Measurements from ENCODE around the gene CRIM1. TPM values are rescaled to one million over a fixed set of nuclear protein-coding genes. Genes with fewer than 3 reads are reported as not detected.

The CRIM1 gene
- total and polyA plus RNA-seq, 4 donors: 24.3 to 119 (median 58.4) TPM

- H3K9me3 ChIP-seq (ENCODE audit: control insufficient read depth in 4 of 4, insufficient read depth in 3 of 4, low read length in 3 of 4): no peaks in the 10 kb centered on the region
- DNase-seq: no peak
- no peak overlapping the region for H3K27ac ChIP-seq (ENCODE audit: low read depth in 1 of 2, low read length in 1 of 2)
- H3K4me1 ChIP-seq (ENCODE audit: control insufficient read depth in 5 of 5, insufficient read depth in 5 of 5, low read length in 5 of 5): peaks cover 10 to 59% (median 14%) of the 10 kb centered on the region in 5 donors
- ATAC-seq (ENCODE audit: insufficient read depth, low FRiP score): no peak
- 42 to 47% methylated on average over 4 of the region's 4 CpGs for WGBS, 2 donors
- peaks cover 0 to 3% (median 0%) of the 10 kb centered on the region in 4 donors for H3K36me3 ChIP-seq (ENCODE audit: control insufficient read depth in 4 of 4, insufficient read depth in 4 of 4, low read length in 4 of 4)
- no peak for TF ChIP-seq CTCF (IDR thresholded peaks at IDR 0.05; ENCODE audit: control extremely low read depth, extremely low read depth)
- no peak overlapping the region for H3K4me3 ChIP-seq
- H3K9ac ChIP-seq (ENCODE audit: insufficient read depth in 1 of 2, low read length in 2 of 2): no peak overlapping the region
- H3K27me3 ChIP-seq (ENCODE audit: control insufficient read depth in 3 of 3, insufficient read depth in 3 of 3, low read length in 2 of 3): no peaks in the 10 kb centered on the region
Observed at GRCh38 chr2:36407413-36407812, 51.8 kb downstream of the CRIM1 start.

GRCh38 chr2:36408198-36408703 is 52.7 kb downstream of the CRIM1 start:
- peak overlapping the region; percentile 6 to 68 for H3K27ac ChIP-seq (ENCODE audit: low read depth in 1 of 2, low read length in 1 of 2)
- H3K9ac ChIP-seq (ENCODE audit: insufficient read depth in 1 of 2, low read length in 2 of 2): peak overlapping the region in 1 of 2 donors; percentile 26
- no peak for TF ChIP-seq CTCF (IDR thresholded peaks at IDR 0.05; ENCODE audit: control extremely low read depth, extremely low read depth)
- ATAC-seq (ENCODE audit: insufficient read depth, low FRiP score) (peak; percentile 30), DNase-seq (peak; percentile 83 to 93 (median 91))
- no peaks in the 10 kb centered on the region for H3K9me3 ChIP-seq (ENCODE audit: control insufficient read depth in 4 of 4, insufficient read depth in 3 of 4, low read length in 3 of 4)
- WGBS, 2 donors: 60 to 76% methylated on average over 10 of the region's 10 CpGs
- H3K36me3 ChIP-seq (ENCODE audit: control insufficient read depth in 4 of 4, insufficient read depth in 4 of 4, low read length in 4 of 4): peaks cover 0 to 3% (median 0%) of the 10 kb centered on the region in 4 donors
- no peak overlapping the region for H3K4me3 ChIP-seq
- H3K27me3 ChIP-seq (ENCODE audit: control insufficient read depth in 3 of 3, insufficient read depth in 3 of 3, low read length in 2 of 3): no peaks in the 10 kb centered on the region
- H3K4me1 ChIP-seq (ENCODE audit: control insufficient read depth in 5 of 5, insufficient read depth in 5 of 5, low read length in 5 of 5): peaks cover 10 to 67% (median 19%) of the 10 kb centered on the region in 5 donors

- no peak overlapping the region for H3K9ac ChIP-seq (ENCODE audit: insufficient read depth in 1 of 2, low read length in 2 of 2)
- peaks cover 0 to 3% (median 0%) of the 10 kb centered on the region in 4 donors for H3K36me3 ChIP-seq (ENCODE audit: control insufficient read depth in 4 of 4, insufficient read depth in 4 of 4, low read length in 4 of 4)
- H3K27me3 ChIP-seq (ENCODE audit: control insufficient read depth in 3 of 3, insufficient read depth in 3 of 3, low read length in 2 of 3): no peaks in the 10 kb centered on the region
- TF ChIP-seq CTCF (IDR thresholded peaks at IDR 0.05; ENCODE audit: control extremely low read depth, extremely low read depth): no peak
- 77 to 92% methylated on average over 2 of the region's 2 CpGs for WGBS, 2 donors
- no peaks in the 10 kb centered on the region for H3K9me3 ChIP-seq (ENCODE audit: control insufficient read depth in 4 of 4, insufficient read depth in 3 of 4, low read length in 3 of 4)
- DNase-seq: no peak
- ATAC-seq (ENCODE audit: insufficient read depth, low FRiP score): no peak
- H3K4me3 ChIP-seq: no peak overlapping the region
- H3K4me1 ChIP-seq (ENCODE audit: control insufficient read depth in 5 of 5, insufficient read depth in 5 of 5, low read length in 5 of 5): peaks cover 7 to 78% (median 26%) of the 10 kb centered on the region in 5 donors
- peak overlapping the region in 1 of 2 donors; percentile 5 for H3K27ac ChIP-seq (ENCODE audit: low read depth in 1 of 2, low read length in 1 of 2)
Observed at GRCh38 chr2:36409335-36409734, 53.8 kb downstream of the CRIM1 start.

- peak overlapping the region in 1 of 2 donors; percentile 16 for H3K27ac ChIP-seq (ENCODE audit: low read depth in 1 of 2, low read length in 1 of 2)
- no peak for DNase-seq
- peaks cover 0 to 3% (median 0%) of the 10 kb centered on the region in 4 donors for H3K36me3 ChIP-seq (ENCODE audit: control insufficient read depth in 4 of 4, insufficient read depth in 4 of 4, low read length in 4 of 4)
- ATAC-seq (ENCODE audit: insufficient read depth, low FRiP score): no peak
- no peak overlapping the region for H3K9ac ChIP-seq (ENCODE audit: insufficient read depth in 1 of 2, low read length in 2 of 2)
- H3K4me3 ChIP-seq: no peak overlapping the region
- no peaks in the 10 kb centered on the region for H3K9me3 ChIP-seq (ENCODE audit: control insufficient read depth in 4 of 4, insufficient read depth in 3 of 4, low read length in 3 of 4)
- H3K27me3 ChIP-seq (ENCODE audit: control insufficient read depth in 3 of 3, insufficient read depth in 3 of 3, low read length in 2 of 3): no peaks in the 10 kb centered on the region
- TF ChIP-seq CTCF (IDR thresholded peaks at IDR 0.05; ENCODE audit: control extremely low read depth, extremely low read depth): no peak
- peaks cover 12 to 84% (median 26%) of the 10 kb centered on the region in 5 donors for H3K4me1 ChIP-seq (ENCODE audit: control insufficient read depth in 5 of 5, insufficient read depth in 5 of 5, low read length in 5 of 5)
- 28 to 30% methylated on average over 4 of the region's 4 CpGs for WGBS, 2 donors
Observed at GRCh38 chr2:36409935-36410334, 54.4 kb downstream of the CRIM1 start.

Data from lung (tissue), 12 donors.